Retinal pigment epithelial cell (primary cell): ENCODE measurements around the gene ATP8A2.

Experiments used
- DNase-seq: peaks from one replicate; pipeline ENCODE4 v3.0.0-alpha.2; 2010; ENCODE audit warnings: low read depth
- H3K4me3 ChIP-seq: 2 replicates; pipeline ENCODE4 v1.5.1; 2011; ENCODE audit warnings: mild to moderate bottlenecking, low read length, control low read depth, moderate library complexity
- CTCF ChIP-seq: conservative IDR thresholded peaks from 2 replicates; pipeline ENCODE4 v1.5.1; 2011; ENCODE audit warnings: low read depth, low read length, control low read depth, inconsistent platforms

ATP8A2 gene

GRCh38 chr13:25699056-25699455 lies 327.3 kb downstream of the ATP8A2 start:
- no peak for TF ChIP-seq CTCF

GRCh38 chr13:25699600-25699999 lies 327.8 kb downstream of the ATP8A2 start:
- TF ChIP-seq CTCF: no peak
- DNase-seq: no peak

More at GRCh38 chr13:25699056-25699455, 327.3 kb downstream of the ATP8A2 start:
- H3K4me3 ChIP-seq: no peak overlapping the region
- DNase-seq: no peak

DNA sequence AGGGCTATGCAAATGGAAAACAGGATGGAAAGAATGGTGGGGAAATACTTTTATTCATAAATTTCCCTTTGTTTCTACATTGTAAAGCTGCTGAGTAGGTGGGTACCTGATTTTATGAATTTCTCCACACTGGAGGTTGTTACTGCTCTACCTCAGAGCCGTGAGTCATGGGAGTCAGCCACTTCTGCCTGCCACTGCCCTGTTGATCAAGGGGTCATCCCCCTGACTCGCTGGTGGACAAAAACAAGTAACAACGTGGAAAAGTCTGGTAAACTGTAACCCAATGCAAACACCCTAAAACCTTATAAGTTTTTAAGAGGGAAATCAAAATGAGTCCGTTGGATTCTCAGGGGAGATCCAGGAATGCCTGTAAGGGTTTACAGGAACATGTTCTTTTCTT lies 329.5 kb downstream of the ATP8A2 start:
- no peak for DNase-seq
- H3K4me3 ChIP-seq: no peak overlapping the region

More at GRCh38 chr13:25699600-25699999, 327.8 kb downstream of the ATP8A2 start:
- no peak overlapping the region for H3K4me3 ChIP-seq

DNA sequence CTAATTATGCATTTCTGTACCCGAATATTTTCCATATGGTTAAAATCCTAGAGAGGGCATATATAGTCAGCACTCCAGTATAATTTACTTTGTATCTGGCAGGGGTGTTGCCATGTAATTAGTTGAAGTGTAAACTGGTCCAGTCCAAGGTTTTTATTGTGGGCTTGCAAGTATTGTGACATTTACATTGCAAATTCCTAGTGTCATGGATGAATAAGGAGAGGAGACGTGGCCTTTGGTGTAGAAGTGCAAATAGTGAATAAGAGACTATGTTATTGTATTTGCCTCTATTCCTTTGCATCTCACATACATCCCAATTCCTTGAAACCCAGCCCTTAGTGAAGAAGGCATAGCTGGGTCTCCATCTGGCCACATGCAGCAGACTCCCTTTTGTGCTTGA lies 330.6 kb downstream of the ATP8A2 start:
- no peak for TF ChIP-seq CTCF
- DNase-seq: no peak
- H3K4me3 ChIP-seq: no peak overlapping the region

More for the DNA sequence above, 329.5 kb downstream of the ATP8A2 start:
- TF ChIP-seq CTCF: no peak

- H3K4me3 ChIP-seq: no peak overlapping the region
Measured at GRCh38 chr13:25707726-25708125, 336.0 kb downstream of the ATP8A2 start.

DNA sequence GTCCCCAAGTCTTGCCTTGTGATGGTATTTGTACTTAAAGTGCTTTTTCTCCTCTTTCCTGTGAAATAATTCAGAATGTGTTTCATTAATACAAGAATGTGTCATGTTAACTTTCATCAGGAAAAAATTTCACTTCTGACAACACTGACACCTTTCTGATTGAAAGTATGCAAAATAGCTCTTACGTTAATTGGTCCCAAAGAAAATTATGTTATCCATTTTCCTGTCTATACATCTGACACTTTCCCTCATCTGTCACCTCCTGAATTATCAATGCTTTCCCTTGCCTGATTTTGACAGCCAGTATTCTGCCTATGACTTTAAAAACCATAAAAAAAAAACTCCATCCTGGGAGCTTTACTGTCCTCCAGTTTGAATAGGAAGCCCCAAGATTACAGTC lies 336.5 kb downstream of the ATP8A2 start:
- H3K4me3 ChIP-seq: no peak overlapping the region
- no peak for DNase-seq
- no peak for TF ChIP-seq CTCF

More at GRCh38 chr13:25707726-25708125, 336.0 kb downstream of the ATP8A2 start:
- no peak for TF ChIP-seq CTCF
- no peak for DNase-seq

DNA sequence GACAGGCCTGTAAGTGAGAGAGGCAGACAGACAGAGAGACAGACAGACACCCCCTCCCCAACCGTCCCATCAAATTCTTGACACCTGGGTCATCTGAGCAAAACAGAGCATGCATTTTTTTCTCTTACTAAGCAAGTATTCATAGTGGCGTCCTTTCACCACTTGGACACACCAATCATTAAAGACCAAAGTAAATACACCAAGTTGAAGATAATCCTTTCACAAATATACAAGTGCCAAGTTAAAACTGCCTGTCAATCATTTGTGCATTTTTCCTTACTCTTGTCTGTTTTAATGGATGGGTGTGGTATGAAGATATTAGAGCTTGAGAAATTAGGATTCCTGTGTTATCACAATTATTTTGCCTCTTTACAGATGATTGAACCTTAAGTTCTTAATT lies 337.3 kb downstream of the ATP8A2 start:
- no peak for TF ChIP-seq CTCF
- H3K4me3 ChIP-seq: no peak overlapping the region
- no peak for DNase-seq
